HEK293 (cell line): ENCODE results near the gene SOX30.

Source experiments
- CTCF ChIP-seq: fragments of 450-650 bp; formaldehyde crosslinking; IDR thresholded peaks from 2 replicates; pipeline ENCODE4 v1.5.1; 2016; ENCODE audit warnings: missing biosample characterization, missing genetic modification characterization
- PBX3 ChIP-seq: sonication (generic); formaldehyde crosslinking; IDR thresholded peaks from 2 replicates; pipeline ENCODE4 v1.8.1; 2022; ENCODE audit warnings: mild to moderate bottlenecking, moderate library complexity, missing genetic modification reagents
- TCF7L2 ChIP-seq: IDR thresholded peaks from 2 replicates; pipeline ENCODE4 v1.6.1; 2011; ENCODE audit warnings: low read depth, mild to moderate bottlenecking, inconsistent platforms, low read length, moderate library complexity, borderline replicate concordance
- YY1 ChIP-seq: fragments of 450-650 bp; formaldehyde crosslinking; IDR thresholded peaks from 2 replicates; pipeline ENCODE4 v1.5.1; 2018; ENCODE audit warnings: missing biosample characterization, missing genetic modification characterization
- ZFP41 ChIP-seq: fragments of 450-650 bp; formaldehyde crosslinking; IDR thresholded peaks from 2 replicates; pipeline ENCODE4 v1.5.1; 2016; ENCODE audit warnings: missing biosample characterization, missing genetic modification characterization, borderline replicate concordance
- ZNF121 ChIP-seq: fragments of 450-650 bp; formaldehyde crosslinking; IDR thresholded peaks from 2 replicates; pipeline ENCODE4 v1.5.1; 2016; ENCODE audit warnings: missing biosample characterization, missing genetic modification characterization
- ZNF146 ChIP-seq: fragments of 450-650 bp; formaldehyde crosslinking; IDR thresholded peaks from 2 replicates; pipeline ENCODE4 v1.5.1; 2016; ENCODE audit warnings: missing biosample characterization, missing genetic modification characterization
- ZNF169 ChIP-seq: fragments of 450-650 bp; formaldehyde crosslinking; IDR thresholded peaks from 2 replicates; pipeline ENCODE4 v1.5.1; 2016; ENCODE audit warnings: missing biosample characterization, missing genetic modification characterization
- ZNF24 ChIP-seq: fragments of 450-650 bp; formaldehyde crosslinking; IDR thresholded peaks from 2 replicates; pipeline ENCODE4 v1.5.1; 2016; ENCODE audit warnings: missing biosample characterization, missing genetic modification characterization
- ZNF629 ChIP-seq: fragments of 450-650 bp; formaldehyde crosslinking; IDR thresholded peaks from 2 replicates; pipeline ENCODE4 v1.5.1; 2017; ENCODE audit warnings: missing biosample characterization, missing genetic modification characterization
- ZNF658 ChIP-seq: fragments of 450-650 bp; formaldehyde crosslinking; IDR thresholded peaks from 2 replicates; pipeline ENCODE4; 2016; ENCODE audit warnings: missing biosample characterization, missing genetic modification characterization
- ZNF707 ChIP-seq: fragments of 450-650 bp; formaldehyde crosslinking; IDR thresholded peaks from 2 replicates; pipeline ENCODE4 v1.5.1; 2016; ENCODE audit warnings: missing biosample characterization, missing genetic modification characterization

- TF ChIP-seq ZNF707, result no peak
- TF ChIP-seq ZNF169 (tag by site-specific recombination), result no peak
- TF ChIP-seq TCF7L2, result no peak
- TF ChIP-seq YY1, result no peak
- TF ChIP-seq CTCF (tag by site-specific recombination), result no peak
- no peak for TF ChIP-seq ZNF629 (tag by site-specific recombination)
- no peak for TF ChIP-seq PBX3 (CRISPR knock-in tag)
- TF ChIP-seq ZNF24 (tag by site-specific recombination), result no peak
- TF ChIP-seq ZNF658, result no peak
- no peak for TF ChIP-seq ZFP41 (tag by site-specific recombination)
- no peak for TF ChIP-seq ZNF146 (tag by site-specific recombination)
- TF ChIP-seq ZNF121 (tag by site-specific recombination), result no peak
Measured at GRCh38 chr5:157648275-157648990, 3.8 kb downstream of the SOX30 start.
